BLaER1 (cell line): Measurements from ENCODE around the gene VEGFA.

ENCODE experiments used
- H3K27ac ChIP-seq: shearing (Covaris generic); formaldehyde crosslinking; 2 replicates; pipeline ENCODE4 v1.8.1; 2022
- H3K27me3 ChIP-seq: shearing (Covaris generic); formaldehyde crosslinking; 2 replicates; pipeline ENCODE4 v1.8.1; 2022
- H3K36me3 ChIP-seq: shearing (Covaris generic); formaldehyde crosslinking; 2 replicates; pipeline ENCODE4 v1.8.1; 2022
- H3K4me1 ChIP-seq: shearing (Covaris generic); formaldehyde crosslinking; 2 replicates; pipeline ENCODE4 v1.8.1; 2022
- H3K4me2 ChIP-seq: shearing (Covaris generic); formaldehyde crosslinking; 2 replicates; pipeline ENCODE4 v1.8.1; 2022
- H3K4me3 ChIP-seq: shearing (Covaris generic); formaldehyde crosslinking; 2 replicates; pipeline ENCODE4 v1.8.1; 2022
- H3K9ac ChIP-seq: shearing (Covaris generic); formaldehyde crosslinking; 2 replicates; pipeline ENCODE4 v1.8.1; 2022
- H3K9me3 ChIP-seq: shearing (Covaris generic); formaldehyde crosslinking; 2 replicates; pipeline ENCODE4 v1.8.1; 2022
- H4K20me1 ChIP-seq: shearing (Covaris generic); formaldehyde crosslinking; 2 replicates; pipeline ENCODE4 v1.8.1; 2022
- Cebpa-rat ChIP-seq: shearing (Covaris generic); IDR thresholded peaks from 2 replicates; pipeline ENCODE4 v1.8.1; 2022

VEGFA gene

GRCh38 chr6:43759136-43759906, 10.7 kb upstream of the VEGFA start:
- no peaks in the 10 kb centered on the region for H3K36me3 ChIP-seq
- no peaks in the 10 kb centered on the region for H3K27me3 ChIP-seq
- no peak for TF ChIP-seq Cebpa-rat
- H3K9ac ChIP-seq, result no peak overlapping the region
- H4K20me1 ChIP-seq, result no peaks in the 10 kb centered on the region
- no peaks in the 10 kb centered on the region for H3K4me1 ChIP-seq
- no peak overlapping the region for H3K4me2 ChIP-seq
- H3K27ac ChIP-seq, result no peak overlapping the region
- H3K9me3 ChIP-seq, result no peaks in the 10 kb centered on the region
- H3K4me3 ChIP-seq, result no peak overlapping the region

GRCh38 chr6:43759907-43760206, 10.2 kb upstream of the VEGFA start:
- H4K20me1 ChIP-seq, result no peaks in the 10 kb centered on the region
- no peak overlapping the region for H3K4me3 ChIP-seq
- no peak for TF ChIP-seq Cebpa-rat
- H3K27ac ChIP-seq, result no peak overlapping the region
- H3K27me3 ChIP-seq, result no peaks in the 10 kb centered on the region
- no peaks in the 10 kb centered on the region for H3K4me1 ChIP-seq
- no peak overlapping the region for H3K4me2 ChIP-seq
- H3K36me3 ChIP-seq, result no peaks in the 10 kb centered on the region
- H3K9me3 ChIP-seq, result no peaks in the 10 kb centered on the region
- H3K9ac ChIP-seq, result no peak overlapping the region

- no peak overlapping the region for H3K4me2 ChIP-seq
- H3K4me3 ChIP-seq, result no peak overlapping the region
- TF ChIP-seq Cebpa-rat, result no peak
- no peaks in the 10 kb centered on the region for H3K9me3 ChIP-seq
- no peaks in the 10 kb centered on the region for H3K36me3 ChIP-seq
- H3K27me3 ChIP-seq, result no peaks in the 10 kb centered on the region
- H3K4me1 ChIP-seq, result no peaks in the 10 kb centered on the region
- no peak overlapping the region for H3K27ac ChIP-seq
- H4K20me1 ChIP-seq, result no peaks in the 10 kb centered on the region
- no peak overlapping the region for H3K9ac ChIP-seq
These were observed 9.5 kb upstream of the VEGFA start for GRCh38 chr6:43760210-43761168.

- no peaks in the 10 kb centered on the region for H4K20me1 ChIP-seq
- no peaks in the 10 kb centered on the region for H3K4me1 ChIP-seq
- no peaks in the 10 kb centered on the region for H3K36me3 ChIP-seq
- no peaks in the 10 kb centered on the region for H3K9me3 ChIP-seq
- H3K9ac ChIP-seq, result no peak overlapping the region
- TF ChIP-seq Cebpa-rat, result no peak
- H3K4me3 ChIP-seq, result no peak overlapping the region
- no peak overlapping the region for H3K4me2 ChIP-seq
- H3K27me3 ChIP-seq, result no peaks in the 10 kb centered on the region
- no peak overlapping the region for H3K27ac ChIP-seq
These were observed 8.2 kb upstream of the VEGFA start for GRCh38 chr6:43761666-43762409.

- H3K27ac ChIP-seq, result no peak overlapping the region
- H3K36me3 ChIP-seq, result no peaks in the 10 kb centered on the region
- no peaks in the 10 kb centered on the region for H4K20me1 ChIP-seq
- no peak overlapping the region for H3K9ac ChIP-seq
- no peak overlapping the region for H3K4me2 ChIP-seq
- no peaks in the 10 kb centered on the region for H3K4me1 ChIP-seq
- TF ChIP-seq Cebpa-rat, result no peak
- no peak overlapping the region for H3K4me3 ChIP-seq
- H3K27me3 ChIP-seq, result no peaks in the 10 kb centered on the region
- H3K9me3 ChIP-seq, result no peaks in the 10 kb centered on the region
These were observed 7.6 kb upstream of the VEGFA start for GRCh38 chr6:43762410-43762768.

GRCh38 chr6:43762966-43763695, 6.9 kb upstream of the VEGFA start:
- H3K4me2 ChIP-seq, result no peak overlapping the region
- no peaks in the 10 kb centered on the region for H3K27me3 ChIP-seq

GRCh38 chr6:43763812-43764522, 6.0 kb upstream of the VEGFA start:
- H3K27ac ChIP-seq, result no peak overlapping the region
- no peak for TF ChIP-seq Cebpa-rat

More at GRCh38 chr6:43762966-43763695, 6.9 kb upstream of the VEGFA start:
- H3K4me3 ChIP-seq, result no peak overlapping the region
- TF ChIP-seq Cebpa-rat, result no peak
- no peaks in the 10 kb centered on the region for H3K9me3 ChIP-seq
- H3K27ac ChIP-seq, result no peak overlapping the region
- no peaks in the 10 kb centered on the region for H3K36me3 ChIP-seq
- H4K20me1 ChIP-seq, result no peaks in the 10 kb centered on the region
- H3K4me1 ChIP-seq, result no peaks in the 10 kb centered on the region
- H3K9ac ChIP-seq, result no peak overlapping the region

GRCh38 chr6:43764772-43765171, 5.2 kb upstream of the VEGFA start:
- Histone ChIP-seq H3K4me2 (no peak overlapping the region), H3K27me3 (no peaks in the 10 kb centered on the region)

More at GRCh38 chr6:43763812-43764522, 6.0 kb upstream of the VEGFA start:
- H3K4me3 ChIP-seq, result no peak overlapping the region
- no peaks in the 10 kb centered on the region for H4K20me1 ChIP-seq
- no peaks in the 10 kb centered on the region for H3K9me3 ChIP-seq
- H3K27me3 ChIP-seq, result no peaks in the 10 kb centered on the region
- peaks cover under 1% of the 10 kb centered on the region; the same call in 1 of the 2 replicates for H3K4me1 ChIP-seq
- no peak overlapping the region for H3K9ac ChIP-seq
- H3K36me3 ChIP-seq, result no peaks in the 10 kb centered on the region
- H3K4me2 ChIP-seq, result no peak overlapping the region

More at GRCh38 chr6:43764772-43765171, 5.2 kb upstream of the VEGFA start:
- no peak for TF ChIP-seq Cebpa-rat
- no peaks in the 10 kb centered on the region for H3K9me3 ChIP-seq
- H3K4me3 ChIP-seq, result no peak overlapping the region
- H3K27ac ChIP-seq, result no peak overlapping the region
- H3K9ac ChIP-seq, result no peak overlapping the region
- H3K4me1 ChIP-seq, result peaks cover 5% of the 10 kb centered on the region; the same call in 1 of the 2 replicates
- H4K20me1 ChIP-seq, result no peaks in the 10 kb centered on the region
- no peaks in the 10 kb centered on the region for H3K36me3 ChIP-seq
